GM23248 (cell line): ENCODE data around the gene BSG. TPM values are rescaled to one million over a fixed set of nuclear protein-coding genes. Genes with fewer than 3 reads are reported as not detected.

Source experiments
- DNase-seq: peaks from one replicate; pipeline ENCODE4 v3.0.0-alpha.2; 2015
- H2AFZ ChIP-seq: fragments of 200-600 bp; sonication (generic); 2 replicates; pipeline ENCODE4 v1.6.1; 2016; ENCODE audit warnings: antibody characterized with exemption
- H3F3A ChIP-seq: fragments of 200-600 bp; sonication (generic); 2 replicates; pipeline ENCODE4 v1.6.1; 2016; ENCODE audit warnings: mild to moderate bottlenecking, antibody characterized with exemption, mixed run types; ENCODE audit not compliant: insufficient read depth
- H3K27ac ChIP-seq: fragments of 200-600 bp; sonication (generic); 2 replicates; pipeline ENCODE4 v1.5.1; 2016; ENCODE audit warnings: mild to moderate bottlenecking
- H3K27me3 ChIP-seq: fragments of 200-600 bp; sonication (generic); replicated peaks from 2 replicates; pipeline ENCODE4 v1.6.1; 2016; ENCODE audit warnings: mild to moderate bottlenecking; ENCODE audit not compliant: insufficient read depth
- H3K36me3 ChIP-seq: fragments of 200-600 bp; sonication (generic); 2 replicates; pipeline ENCODE4 v1.6.1; 2016; ENCODE audit warnings: low read depth, mild to moderate bottlenecking
- H3K4me1 ChIP-seq: fragments of 200-600 bp; sonication (generic); 2 replicates; pipeline ENCODE4 v1.6.1; 2016; ENCODE audit warnings: mild to moderate bottlenecking; ENCODE audit not compliant: insufficient read depth
- H3K4me2 ChIP-seq: fragments of 200-600 bp; sonication (generic); one replicate; pipeline ENCODE4 v1.6.1; 2016; ENCODE audit warnings: mild to moderate bottlenecking; ENCODE audit not compliant: unreplicated experiment
- H3K4me3 ChIP-seq: fragments of 200-600 bp; sonication (generic); 2 replicates; pipeline ENCODE4 v1.5.1; 2016; ENCODE audit warnings: mild to moderate bottlenecking
- H3K79me2 ChIP-seq: fragments of 200-600 bp; sonication (generic); 2 replicates; pipeline ENCODE4 v1.6.1; 2016; ENCODE audit warnings: mild to moderate bottlenecking; ENCODE audit not compliant: insufficient read depth
- H3K9ac ChIP-seq: fragments of 200-600 bp; sonication (generic); 2 replicates; pipeline ENCODE4 v1.6.1; 2016; ENCODE audit warnings: mild to moderate bottlenecking
- H3K9me2 ChIP-seq: fragments of 200-600 bp; sonication (generic); 2 replicates; pipeline ENCODE4 v1.6.1; 2016; ENCODE audit warnings: mixed run types, mild to moderate bottlenecking, moderate library complexity; ENCODE audit not compliant: insufficient read depth
- H3K9me3 ChIP-seq: fragments of 200-600 bp; sonication (generic); one replicate; pipeline ENCODE4 v1.6.1; 2017; ENCODE audit warnings: low read depth
- H4K20me1 ChIP-seq: fragments of 200-600 bp; sonication (generic); 2 replicates; pipeline ENCODE4 v1.6.0; 2016; ENCODE audit not compliant: insufficient read depth
- EZH2 ChIP-seq: fragments of 200-600 bp; sonication (generic); IDR thresholded peaks from 2 replicates; pipeline ENCODE4 v1.6.1; 2018; ENCODE audit warnings: antibody characterized with exemption, mild to moderate bottlenecking; ENCODE audit not compliant: insufficient read depth, poor library complexity, severe bottlenecking
- EZH2phosphoT487 ChIP-seq: fragments of 200-600 bp; sonication (generic); IDR thresholded peaks from 2 replicates; pipeline ENCODE4 v1.6.1; 2018; ENCODE audit warnings: antibody characterized with exemption, moderate library complexity, mild to moderate bottlenecking, low read depth; ENCODE audit not compliant: insufficient read depth
- WGBS, 2 experiments: methylation state at CpG; one replicate each; pipeline ENCODE4 v1.1.6; 2015 to 2017; ENCODE audit warnings: low lambda C conversion rate in 2 of 2, low coverage in 1 of 2; ENCODE audit errors: missing lambda C conversion rate in 2 of 2; 5-methylcytosine and 5-hydroxymethylcytosine counted together
- in situ Hi-C: fragments of 300-500 bp; cut with MboI; formaldehyde crosslinking; loops from 2 replicates; pipeline ENCODE4 v1.15.0; 2020
- polyA plus RNA-seq: library from polyadenylated mRNA; unstranded; fragments of >200 nt; fragmentation: Nextera tagmentation; extraction: Ambion mirVana; gene quantifications from 2 replicates; pipeline ENCODE4 v1.2.1, GENCODE V29; 2016
- total RNA-seq: library from RNA; depleted of rRNA; stranded (reverse); fragments of >200 nt; shearing (Covaris generic); gene quantifications from 2 replicates; pipeline ENCODE4 v1.2.3, GENCODE V29; 2014

The BSG gene
- total and polyA plus RNA-seq, 2 experiments from 2014 or later = 939 to 955 TPM

- no peaks in the 10 kb centered on the region for H3K36me3 ChIP-seq
- no peaks in the 10 kb centered on the region for H3K79me2 ChIP-seq
- no peak overlapping the region for H2AFZ ChIP-seq
- H3K9ac ChIP-seq = no peak overlapping the region
- H3K9me2 ChIP-seq = no peaks in the 10 kb centered on the region
- no peak overlapping the region for H3K4me2 ChIP-seq
- DNase-seq = no peak
- in situ Hi-C loops = no loop called here
- no peak for TF ChIP-seq EZH2
- no peak for TF ChIP-seq EZH2phosphoT487
- H3F3A ChIP-seq = peaks cover 4% of the 10 kb centered on the region
- H3K27ac ChIP-seq = no peak overlapping the region
- no peaks in the 10 kb centered on the region for H3K27me3 ChIP-seq
- H3K9me3 ChIP-seq = no peaks in the 10 kb centered on the region
- H3K4me1 ChIP-seq = peaks cover 3% of the 10 kb centered on the region
- no peak overlapping the region for H3K4me3 ChIP-seq
- WGBS, 2 experiments = 91 to 93% methylated on average over 23 to 58 of the region's 58 CpGs
- no peaks in the 10 kb centered on the region for H4K20me1 ChIP-seq
Measured at GRCh38 chr19:616747-617526, 44.5 kb downstream of the BSG start.

GRCh38 chr19:617551-618246 lies 45.3 kb downstream of the BSG start:
- H3K79me2 ChIP-seq = no peaks in the 10 kb centered on the region
- H3K9ac ChIP-seq = no peak overlapping the region
- in situ Hi-C loops = no loop called here
- H3K9me3 ChIP-seq = no peaks in the 10 kb centered on the region
- H3K4me1 ChIP-seq = no peaks in the 10 kb centered on the region
- H3K4me2 ChIP-seq = no peak overlapping the region
- no peaks in the 10 kb centered on the region for H3K9me2 ChIP-seq
- H3K4me3 ChIP-seq = no peak overlapping the region
- 92 to 93% methylated on average over 20 to 29 of the region's 29 CpGs for WGBS, 2 experiments
- no peaks in the 10 kb centered on the region for H3F3A ChIP-seq
- no peak for TF ChIP-seq EZH2phosphoT487
- TF ChIP-seq EZH2 = no peak
- no peak overlapping the region for H2AFZ ChIP-seq
- H3K36me3 ChIP-seq = no peaks in the 10 kb centered on the region
- no peaks in the 10 kb centered on the region for H3K27me3 ChIP-seq
- no peaks in the 10 kb centered on the region for H4K20me1 ChIP-seq
- no peak for DNase-seq
- no peak overlapping the region for H3K27ac ChIP-seq

GRCh38 chr19:618247-618619 lies 45.8 kb downstream of the BSG start:
- Histone ChIP-seq H3K27me3 (no peaks in the 10 kb centered on the region), H3K9me3 (no peaks in the 10 kb centered on the region), H3K27ac (no peak overlapping the region), H2AFZ (no peak overlapping the region), H3F3A (no peaks in the 10 kb centered on the region), H3K4me2 (no peak overlapping the region), H3K9ac (no peak overlapping the region), H4K20me1 (no peaks in the 10 kb centered on the region), H3K4me1 (no peaks in the 10 kb centered on the region), H3K4me3 (no peak overlapping the region), H3K9me2 (no peaks in the 10 kb centered on the region), H3K79me2 (no peaks in the 10 kb centered on the region), H3K36me3 (no peaks in the 10 kb centered on the region)
- 99% methylated on average over 15 to 19 of the region's 19 CpGs for WGBS, 2 experiments
- in situ Hi-C loops = no loop called here
- no peak for DNase-seq
- TF ChIP-seq EZH2phosphoT487 (no peak), EZH2 (no peak)

GRCh38 chr19:618674-619285 lies 46.4 kb downstream of the BSG start:
- no peak overlapping the region for H3K4me2 ChIP-seq
- H2AFZ ChIP-seq = no peak overlapping the region
- 97% methylated on average over 26 to 27 of the region's 27 CpGs for WGBS, 2 experiments
- TF ChIP-seq EZH2phosphoT487 (no peak), EZH2 (no peak)
- H3K27ac ChIP-seq = no peak overlapping the region
- H3K27me3 ChIP-seq = no peaks in the 10 kb centered on the region
- no peaks in the 10 kb centered on the region for H3K36me3 ChIP-seq
- H3K4me3 ChIP-seq = no peak overlapping the region
- H3F3A ChIP-seq = no peaks in the 10 kb centered on the region
- H3K4me1 ChIP-seq = no peaks in the 10 kb centered on the region
- no peak overlapping the region for H3K9ac ChIP-seq
- H4K20me1 ChIP-seq = no peaks in the 10 kb centered on the region
- H3K79me2 ChIP-seq = no peaks in the 10 kb centered on the region
- DNase-seq = no peak
- H3K9me3 ChIP-seq = no peaks in the 10 kb centered on the region
- no peaks in the 10 kb centered on the region for H3K9me2 ChIP-seq
- in situ Hi-C loops = no loop called here
